Measurements from ENCODE around the gene SMARCC1. TPM values are rescaled to one million over a fixed set of nuclear protein-coding genes. Genes with fewer than 3 reads are reported as not detected.

The SMARCC1 gene
- total and polyA plus RNA-seq, 8 donors = 9.0 to 58.7 (median 44.2) TPM

DNA sequence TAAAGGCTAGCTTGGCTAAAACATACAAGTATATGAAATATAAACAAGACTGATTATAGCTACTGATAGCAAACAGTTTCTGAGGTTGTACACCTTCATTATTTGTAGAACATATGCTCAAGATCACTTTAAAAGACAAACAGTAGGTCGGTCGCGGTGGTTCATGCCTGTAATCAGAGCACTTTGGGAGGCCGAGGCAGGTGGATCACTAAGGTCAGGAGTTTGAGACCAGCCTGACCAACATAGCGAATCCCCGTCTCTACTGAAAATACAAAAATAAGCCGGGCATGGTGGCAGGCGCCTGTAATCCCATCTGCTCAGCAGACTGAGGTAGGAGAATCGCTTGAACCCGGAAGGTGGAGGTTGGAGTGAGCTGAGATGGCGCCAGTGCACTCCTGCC lies 80.3 kb downstream of the SMARCC1 start:
- no peaks in the 10 kb centered on the region for H3K4me1 ChIP-seq
- no peak for FAIRE-seq
- no peak for DNase-seq
- no peaks in the 10 kb centered on the region for H3K9me3 ChIP-seq
- TF ChIP-seq, protein P1, sequence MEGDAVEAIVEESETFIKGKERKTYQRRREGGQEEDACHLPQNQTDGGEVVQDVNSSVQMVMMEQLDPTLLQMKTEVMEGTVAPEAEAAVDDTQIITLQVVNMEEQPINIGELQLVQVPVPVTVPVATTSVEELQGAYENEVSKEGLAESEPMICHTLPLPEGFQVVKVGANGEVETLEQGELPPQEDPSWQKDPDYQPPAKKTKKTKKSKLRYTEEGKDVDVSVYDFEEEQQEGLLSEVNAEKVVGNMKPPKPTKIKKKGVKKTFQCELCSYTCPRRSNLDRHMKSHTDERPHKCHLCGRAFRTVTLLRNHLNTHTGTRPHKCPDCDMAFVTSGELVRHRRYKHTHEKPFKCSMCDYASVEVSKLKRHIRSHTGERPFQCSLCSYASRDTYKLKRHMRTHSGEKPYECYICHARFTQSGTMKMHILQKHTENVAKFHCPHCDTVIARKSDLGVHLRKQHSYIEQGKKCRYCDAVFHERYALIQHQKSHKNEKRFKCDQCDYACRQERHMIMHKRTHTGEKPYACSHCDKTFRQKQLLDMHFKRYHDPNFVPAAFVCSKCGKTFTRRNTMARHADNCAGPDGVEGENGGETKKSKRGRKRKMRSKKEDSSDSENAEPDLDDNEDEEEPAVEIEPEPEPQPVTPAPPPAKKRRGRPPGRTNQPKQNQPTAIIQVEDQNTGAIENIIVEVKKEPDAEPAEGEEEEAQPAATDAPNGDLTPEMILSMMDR (IDR thresholded peaks at IDR 0.05) = no peak
- intact Hi-C loops (cut with DNase I) = no loop called here
- no peaks in the 10 kb centered on the region for H3K27me3 ChIP-seq
- no peak overlapping the region for H3K4me3 ChIP-seq
- WGBS, 2 donors = 93 to 95% methylated on average over 11 of the region's 11 CpGs
- H3K27ac ChIP-seq = no peak overlapping the region
- peaks cover 0 to 48% (median 18%) of the 10 kb centered on the region in 3 donors for H3K36me3 ChIP-seq
- ATAC-seq = no peak

DNA sequence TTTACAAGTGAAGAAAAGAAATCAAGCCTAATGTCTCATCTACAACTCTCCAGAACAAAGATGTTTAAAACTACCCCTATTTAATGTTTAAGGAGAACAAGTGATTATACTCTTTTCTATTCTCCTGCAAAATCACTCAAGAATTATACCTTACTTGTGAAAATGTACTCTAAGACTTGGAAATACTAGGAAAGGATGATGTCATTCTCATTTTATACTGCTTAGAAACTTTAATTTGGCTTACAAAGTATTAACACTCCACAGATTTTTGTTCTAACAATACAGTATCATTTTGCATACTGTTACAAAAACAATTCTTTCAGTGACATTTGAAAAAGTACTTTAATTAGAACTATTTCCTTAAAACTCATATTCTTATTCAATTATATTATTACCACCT lies 89.5 kb downstream of the SMARCC1 start:
- FAIRE-seq = no peak
- no peak for DNase-seq
- Histone ChIP-seq H3K4me1 (no peaks in the 10 kb centered on the region), H3K27me3 (no peaks in the 10 kb centered on the region), H3K9me3 (no peaks in the 10 kb centered on the region), H3K27ac (no peak overlapping the region), H3K4me3 (no peak overlapping the region), H3K36me3 (peaks cover 5 to 35% (median 8%) of the 10 kb centered on the region in 3 donors)
- TF ChIP-seq, protein P1 (IDR thresholded peaks at IDR 0.05) = no peak
- no peak for ATAC-seq
- intact Hi-C loops (cut with DNase I) = no loop called here

DNA sequence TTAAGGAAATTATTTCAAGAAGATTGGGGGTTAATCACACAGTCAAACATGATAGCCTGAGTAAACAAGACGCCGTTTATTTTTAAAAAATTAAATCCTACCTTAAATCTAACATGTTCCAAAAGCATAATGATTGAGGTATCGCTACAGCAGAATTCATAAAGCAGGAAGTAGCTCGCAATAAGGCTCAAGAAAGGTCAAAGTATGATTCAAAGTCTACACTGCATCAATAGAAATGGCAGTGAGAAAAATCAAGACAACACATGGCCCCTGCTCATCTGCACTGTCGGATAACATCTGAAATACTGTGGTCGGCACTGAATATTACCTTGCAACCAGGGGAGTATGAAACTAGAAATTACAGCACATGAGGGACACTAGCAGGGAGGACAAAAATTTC lies 93.2 kb downstream of the SMARCC1 start:
- H3K36me3 ChIP-seq = peaks cover 5 to 56% (median 8%) of the 10 kb centered on the region in 3 donors
- WGBS, 2 donors = 57 to 61% methylated on average over 6 of the region's 6 CpGs
- H3K27me3 ChIP-seq = no peaks in the 10 kb centered on the region
- TF ChIP-seq, protein P1 (IDR thresholded peaks at IDR 0.05) = no peak
- H3K4me1 ChIP-seq = no peaks in the 10 kb centered on the region
- H3K9me3 ChIP-seq = no peaks in the 10 kb centered on the region
- ATAC-seq (no peak), DNase-seq (no peak), FAIRE-seq (no peak)
- H3K27ac ChIP-seq = no peak overlapping the region
- H3K4me3 ChIP-seq = no peak overlapping the region
- intact Hi-C loops (cut with DNase I) = no loop called here

DNA sequence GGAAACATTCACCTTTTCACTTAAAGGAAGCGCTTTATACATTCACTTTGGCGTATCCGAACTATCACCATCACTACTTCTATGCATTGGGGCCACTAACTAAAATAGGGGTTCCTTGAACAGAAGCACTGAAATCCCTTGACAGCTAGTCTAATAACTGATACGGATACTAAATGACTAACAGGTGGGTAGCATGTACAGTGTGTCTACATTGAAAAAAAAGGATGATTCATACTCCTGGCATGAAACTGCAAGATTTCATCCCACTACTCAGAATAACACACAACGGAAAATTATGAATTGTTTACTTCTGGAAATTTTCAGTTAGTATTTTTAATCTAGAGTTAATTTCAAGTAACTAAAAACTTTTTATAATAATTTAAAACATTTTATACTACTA lies 96.7 kb downstream of the SMARCC1 start:
- Histone ChIP-seq H3K27ac (no peak overlapping the region), H3K27me3 (no peaks in the 10 kb centered on the region), H3K4me3 (no peak overlapping the region), H3K36me3 (peaks cover 3 to 48% (median 5%) of the 10 kb centered on the region in 3 donors), H3K9me3 (no peaks in the 10 kb centered on the region), H3K4me1 (no peaks in the 10 kb centered on the region)
- WGBS, 2 donors = 91 to 93% methylated on average over 5 of the region's 5 CpGs
- no peak for FAIRE-seq
- intact Hi-C loops (cut with DNase I) = no loop called here
- no peak for DNase-seq
- no peak for ATAC-seq
- TF ChIP-seq, protein P1 (IDR thresholded peaks at IDR 0.05) = no peak

DNA sequence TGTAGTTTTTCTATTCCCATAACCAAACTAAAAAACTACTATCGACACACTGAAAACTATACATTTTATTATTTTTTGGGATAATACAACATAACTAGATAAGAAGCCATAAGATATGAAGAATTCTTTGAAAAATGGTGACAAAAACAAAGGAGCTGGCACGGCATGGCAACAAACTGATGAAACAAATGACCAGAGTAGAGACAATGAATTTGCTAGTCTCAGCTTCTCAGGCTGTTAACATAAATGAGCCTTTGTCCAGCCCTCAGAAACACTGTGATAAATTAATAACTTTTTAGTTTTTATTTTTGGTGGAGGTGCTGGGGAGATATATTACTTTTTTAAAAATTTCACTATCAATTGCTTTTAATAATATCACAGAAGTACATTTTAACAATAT lies 100.7 kb downstream of the SMARCC1 start:
- Histone ChIP-seq H3K36me3 (peaks cover 0 to 43% (median 2%) of the 10 kb centered on the region in 3 donors), H3K9me3 (no peaks in the 10 kb centered on the region), H3K4me1 (no peaks in the 10 kb centered on the region), H3K27me3 (no peaks in the 10 kb centered on the region), H3K4me3 (no peak overlapping the region), H3K27ac (no peak overlapping the region)
- no peak for ATAC-seq
- no peak for DNase-seq
- no peak for FAIRE-seq
- intact Hi-C loops (cut with DNase I) = no loop called here
- WGBS, 2 donors = 97% methylated on average over 2 of the region's 2 CpGs
- TF ChIP-seq, protein P1 (IDR thresholded peaks at IDR 0.05) = no peak
